Fibroblast of mammary gland (primary cell): ENCODE measurements around the gene GPC2.
"Not testable (repeated sequence)": the region's sequence is repeated elsewhere in the genome, so short reads cannot be mapped to it uniquely, and the experiment has no call there.

Source experiments
- DNase-seq: peaks from one replicate; pipeline ENCODE4 v3.0.0-alpha.2; 2010; ENCODE audit warnings: low read depth
- H3K4me3 ChIP-seq: 2 replicates; pipeline ENCODE4 v1.5.1; 2011; ENCODE audit warnings: low read depth, mild to moderate bottlenecking, low read length, moderate library complexity; ENCODE audit not compliant: control insufficient read depth
- CTCF ChIP-seq: conservative IDR thresholded peaks from 2 replicates; pipeline ENCODE4 v1.5.1; 2011; ENCODE audit warnings: low read depth, low read length, inconsistent platforms; ENCODE audit not compliant: control insufficient read depth, insufficient read depth

The GPC2 gene

GRCh38 chr7:100220586-100221230 is 43.5 kb upstream of the GPC2 start:
- no peak for TF ChIP-seq CTCF
- H3K4me3 ChIP-seq, result no peak overlapping the region
- DNase-seq, result no peak

GRCh38 chr7:100219801-100220585 is 42.8 kb upstream of the GPC2 start, which contains the start of gene PVRIG:
Gene PVRIG, plus strand, starts transcription at chr7:100219949. Its CDS starts 22 bp downstream, at chr7:100219971.
- DNase-seq, result not testable (repeated sequence)

GRCh38 chr7:100219271-100219737 is 42.1 kb upstream of the GPC2 start:
- H3K4me3 ChIP-seq, result no peak overlapping the region
- no peak for DNase-seq
- no peak for TF ChIP-seq CTCF

More at GRCh38 chr7:100219801-100220585, 42.8 kb upstream of the GPC2 start, which contains the start of gene PVRIG:
- not testable (repeated sequence) for H3K4me3 ChIP-seq

GRCh38 chr7:100217934-100218333 is 40.8 kb upstream of the GPC2 start:
- DNase-seq, result peak; percentile 53
- TF ChIP-seq CTCF, result peak; percentile 45
- not testable (repeated sequence) for H3K4me3 ChIP-seq

- DNase-seq, result peak; percentile 33
- no peak for TF ChIP-seq CTCF
- H3K4me3 ChIP-seq, result no peak overlapping the region
Observed at GRCh38 chr7:100215895-100216294, 38.7 kb upstream of the GPC2 start.

GRCh38 chr7:100214356-100214755 is 37.2 kb upstream of the GPC2 start:
- H3K4me3 ChIP-seq, DNase-seq: not testable (repeated sequence)

- H3K4me3 ChIP-seq, result no peak overlapping the region
- no peak for DNase-seq
- no peak for TF ChIP-seq CTCF
Observed at GRCh38 chr7:100213672-100214071, 36.5 kb upstream of the GPC2 start.
